GM19193 (cell line): Measurements from ENCODE around the gene MAP3K10.

Source experiments
- POLR2A ChIP-seq: IDR thresholded peaks from 4 replicates; pipeline ENCODE4 v1.6.1; 2011; ENCODE audit not compliant: insufficient read depth, insufficient read length; ENCODE audit errors: extremely low read depth

The MAP3K10 gene

DNA sequence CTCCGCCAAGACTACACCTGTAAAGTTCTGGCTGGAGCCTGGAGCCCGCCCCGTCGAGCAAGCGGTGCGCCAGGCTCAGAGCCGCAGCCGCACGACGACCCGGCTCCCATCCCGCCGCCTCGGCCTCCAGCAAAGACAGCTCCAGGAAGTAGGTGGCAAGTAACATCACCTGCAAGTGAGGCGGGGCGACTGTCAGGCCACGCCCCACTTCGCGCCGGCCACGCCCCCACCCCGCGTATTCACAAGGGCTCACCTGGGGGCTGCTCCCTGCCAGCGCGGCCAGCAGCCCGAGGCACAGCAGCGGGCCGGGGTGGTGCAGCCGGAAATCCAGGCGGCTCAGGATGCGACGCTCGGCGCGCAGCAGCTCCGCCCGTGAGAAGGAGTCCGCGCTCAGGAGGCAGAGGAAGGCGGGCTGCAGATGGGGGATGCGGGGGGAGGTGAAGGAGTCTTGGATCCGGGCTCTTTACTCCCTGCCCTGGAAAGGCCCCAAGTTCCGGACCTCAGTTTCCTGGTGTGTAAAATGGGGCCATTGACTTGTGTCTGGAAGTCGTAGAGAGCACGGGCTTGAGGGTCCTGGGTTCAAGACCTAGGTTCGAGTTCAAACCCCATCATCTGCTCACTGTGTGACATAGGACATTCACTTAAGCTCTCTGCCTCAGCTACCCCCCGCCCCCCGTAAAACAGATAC, 32.1 kb downstream of the MAP3K10 start:
- no peak for TF ChIP-seq POLR2A

DNA sequence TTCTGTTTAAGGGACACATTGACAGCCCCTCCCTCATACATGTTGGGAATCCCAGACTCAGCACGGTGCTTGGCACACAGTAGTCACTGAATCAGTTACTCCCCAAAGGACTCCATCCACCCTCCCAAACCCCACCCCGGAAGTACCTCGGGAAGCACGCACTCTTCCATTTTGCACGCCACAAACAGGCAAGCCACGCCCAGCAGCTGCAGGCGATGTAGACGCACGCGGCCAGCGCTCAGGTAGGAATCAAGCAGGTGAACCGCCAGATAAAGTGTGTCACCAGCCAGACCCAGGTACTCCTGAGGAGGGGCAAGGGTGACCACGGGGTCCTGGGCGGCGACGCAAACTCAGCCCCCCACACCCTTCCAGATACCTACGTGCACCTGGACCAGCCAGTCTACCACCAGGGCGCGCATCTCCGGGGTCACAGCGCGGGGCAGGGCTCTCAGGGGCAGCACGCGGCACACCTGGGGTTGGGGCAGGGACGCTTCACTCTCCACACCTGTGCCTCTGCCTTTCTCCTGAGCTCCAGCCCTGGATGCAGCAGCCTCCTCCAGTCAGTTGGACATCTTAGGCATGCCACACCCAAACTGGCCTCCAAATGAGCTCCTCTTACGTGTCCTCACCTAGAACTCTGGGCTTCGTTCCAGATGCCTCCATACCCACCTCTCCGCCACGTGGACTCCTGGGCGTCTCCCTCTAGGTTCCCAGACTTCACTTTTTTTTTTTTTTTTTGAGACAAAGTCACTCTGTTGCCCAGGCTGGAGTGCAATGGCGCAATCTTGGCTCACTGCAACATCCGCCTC, 33.3 kb downstream of the MAP3K10 start:
- no peak for TF ChIP-seq POLR2A

- no peak for TF ChIP-seq POLR2A
These were observed 34.4 kb downstream of the MAP3K10 start for GRCh38 chr19:40225440-40226305.

DNA sequence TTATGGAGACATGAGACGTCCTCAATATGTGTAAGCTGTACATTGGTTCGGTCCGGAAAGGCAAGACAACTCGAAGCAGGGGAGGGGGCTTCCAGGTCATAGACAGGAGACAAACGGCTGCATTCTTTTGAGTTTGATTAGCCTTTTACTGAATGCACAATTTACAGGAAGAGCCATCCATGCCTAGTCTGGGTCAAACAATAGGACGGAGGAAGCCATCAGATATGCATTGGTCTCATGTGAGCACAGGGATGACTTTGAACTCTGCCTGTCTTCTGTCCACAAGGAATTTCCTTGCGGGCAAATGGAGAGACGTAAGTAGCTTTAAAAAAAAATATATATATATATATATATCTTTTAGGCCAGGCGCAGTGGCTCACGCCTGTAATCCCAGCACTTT, 37.1 kb downstream of the MAP3K10 start:
- no peak for TF ChIP-seq POLR2A

DNA sequence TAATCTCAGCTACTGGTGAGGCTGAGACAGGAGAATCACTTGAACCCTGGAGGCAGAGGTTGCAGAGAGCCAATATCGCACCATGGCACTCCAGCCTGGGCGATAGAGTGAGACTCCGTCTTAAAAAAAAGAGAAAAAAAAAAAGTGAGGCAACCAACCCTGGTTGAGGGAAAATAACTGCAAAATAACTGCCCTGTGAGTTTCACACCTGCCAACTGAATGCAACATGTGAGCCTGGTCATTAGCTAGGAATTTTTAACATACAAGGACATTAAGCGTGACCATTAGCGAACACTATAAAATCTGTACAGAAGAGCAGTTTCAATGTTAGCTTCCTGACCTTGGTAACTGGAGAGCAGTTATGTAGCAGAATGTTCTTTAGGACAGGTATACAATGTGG, 37.6 kb downstream of the MAP3K10 start:
- TF ChIP-seq POLR2A, result no peak

DNA sequence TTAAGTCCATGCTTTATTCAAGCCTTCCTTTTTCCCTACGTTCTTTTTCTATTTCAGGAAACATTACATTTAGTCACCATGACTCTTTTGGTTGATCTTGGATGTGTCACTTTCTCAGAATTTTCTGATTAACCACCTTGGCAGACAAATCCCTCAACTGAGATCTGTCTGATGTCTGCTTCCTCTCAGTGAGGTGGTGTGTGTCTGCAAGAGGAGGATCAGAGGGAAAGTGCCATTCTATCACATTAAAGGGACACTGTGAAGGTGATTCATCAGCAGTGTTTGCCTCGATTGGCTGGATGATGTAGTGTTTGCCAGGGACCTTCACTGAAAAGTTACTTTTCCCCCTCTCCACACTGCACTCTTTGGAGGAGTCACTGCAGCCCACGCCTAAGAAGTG, 38.3 kb downstream of the MAP3K10 start:
- TF ChIP-seq POLR2A, result no peak

GRCh38 chr19:40229926-40230417, 38.7 kb downstream of the MAP3K10 start:
- no peak for TF ChIP-seq POLR2A

DNA sequence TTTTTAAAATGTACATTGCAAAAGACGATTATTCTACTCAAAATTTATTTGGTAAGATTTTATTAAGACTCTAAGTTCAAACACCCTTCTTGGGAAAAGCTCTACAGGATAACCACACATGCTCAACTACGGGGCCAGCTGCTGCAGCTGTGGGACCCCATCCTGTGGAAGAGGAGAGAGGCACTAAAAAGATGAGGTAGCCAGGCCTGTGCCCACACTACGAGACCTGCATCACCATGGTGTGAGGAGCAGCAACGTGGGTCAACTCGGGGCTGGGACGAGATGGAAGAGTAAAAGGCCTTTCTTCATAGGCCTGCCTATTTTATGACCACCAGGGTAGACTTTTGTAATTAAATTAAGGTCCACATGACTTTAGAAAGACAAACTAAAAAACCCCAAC, 39.8 kb downstream of the MAP3K10 start:
- TF ChIP-seq POLR2A, result no peak

DNA sequence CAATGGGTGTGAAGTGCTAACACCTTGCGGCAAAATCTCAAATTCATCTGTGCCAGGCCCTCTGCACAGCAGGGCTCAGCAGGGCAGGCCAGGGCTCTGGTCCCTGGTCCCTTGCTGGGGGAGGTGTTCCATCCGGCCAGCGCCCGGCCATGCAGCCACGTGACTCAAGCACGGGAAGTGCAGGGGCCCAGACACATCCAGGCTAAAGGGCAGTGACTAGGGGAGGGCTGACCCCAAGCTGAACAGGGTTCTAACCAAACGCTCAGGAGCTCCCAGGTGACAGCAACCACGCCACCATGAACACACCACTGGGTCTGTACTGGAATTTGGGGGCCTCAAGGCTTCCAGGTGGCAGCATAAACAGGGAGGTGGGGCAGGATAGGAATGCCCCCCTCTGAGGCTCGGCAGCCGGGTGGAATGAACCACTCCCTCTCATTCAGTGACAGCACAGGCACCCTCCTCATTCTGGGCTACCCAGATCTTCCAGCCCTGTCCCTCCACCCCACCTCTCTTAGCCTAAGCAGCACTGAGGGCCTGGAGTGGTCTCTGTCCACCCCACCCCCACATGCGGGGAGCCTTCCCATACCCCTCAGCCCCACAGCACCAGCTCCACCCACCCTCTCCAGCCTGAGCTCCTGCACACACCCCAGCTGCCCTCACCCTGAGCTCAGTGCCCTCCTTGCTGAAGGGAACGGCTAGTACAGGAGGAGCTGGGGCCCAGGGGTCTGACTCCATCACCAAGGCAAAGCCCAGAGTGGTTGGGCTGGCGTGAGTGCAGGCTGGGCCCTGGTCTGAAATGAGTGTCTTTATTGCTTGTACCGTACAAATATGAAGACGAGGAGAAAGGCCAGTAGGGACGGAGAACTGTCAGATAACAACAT, 40.6 kb downstream of the MAP3K10 start:
- TF ChIP-seq POLR2A, result no peak

- TF ChIP-seq POLR2A, result no peak
These were observed 41.3 kb downstream of the MAP3K10 start for GRCh38 chr19:40232479-40232878.

DNA sequence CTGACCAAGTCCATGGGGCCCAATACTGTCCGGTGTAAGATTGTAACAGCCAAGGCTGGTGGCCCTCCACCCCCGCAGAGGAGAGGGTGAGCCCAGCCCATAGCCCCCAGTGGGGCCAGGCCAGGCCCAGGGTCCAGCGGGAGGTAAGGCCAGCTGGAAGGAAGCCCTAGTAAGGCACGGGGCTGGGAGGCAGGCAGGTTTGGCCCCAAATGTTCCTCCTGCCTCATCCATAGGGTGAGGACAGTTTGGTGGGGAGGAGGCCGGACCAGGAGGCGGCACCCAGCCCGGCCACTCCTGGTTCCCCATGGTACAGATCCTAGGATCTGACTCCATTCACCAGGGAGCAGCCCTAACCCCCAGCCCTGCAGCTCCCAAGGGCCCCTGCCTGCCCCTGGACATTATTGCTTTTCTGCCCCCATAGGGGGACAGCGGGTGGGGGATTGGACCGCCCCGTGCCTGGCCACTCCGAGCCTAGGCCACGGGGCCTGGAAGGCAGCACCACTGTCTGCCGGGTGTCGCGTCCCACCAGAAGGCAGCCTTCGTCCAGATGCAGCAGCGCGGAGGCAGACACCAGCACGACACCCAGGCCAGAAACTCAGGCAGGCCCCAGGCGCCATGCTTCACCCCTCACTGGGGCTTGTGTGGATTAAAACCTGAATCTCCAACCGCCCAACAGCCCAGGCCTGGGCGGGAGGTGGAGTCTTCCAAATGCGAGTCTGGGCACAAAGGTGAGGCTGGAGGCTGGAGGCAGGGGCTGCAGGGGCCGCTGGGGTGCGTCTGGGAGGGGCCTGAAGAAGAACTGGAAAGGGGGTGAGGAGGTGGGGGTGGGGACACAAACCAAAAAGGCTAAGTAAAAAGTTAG, 42.0 kb downstream of the MAP3K10 start:
- no peak for TF ChIP-seq POLR2A

GRCh38 chr19:40233811-40234389, 42.7 kb downstream of the MAP3K10 start:
- TF ChIP-seq POLR2A, result no peak

GRCh38 chr19:40234429-40235237, 43.4 kb downstream of the MAP3K10 start:
- TF ChIP-seq POLR2A, result no peak
